ENCODE measurements around the gene DUSP19. TPM values are rescaled to one million over a fixed set of nuclear protein-coding genes. Genes with fewer than 3 reads are reported as not detected.

DUSP19 gene
- total and polyA plus RNA-seq, 2 of the 13 experiments (the other 11 are each of a cell fraction or from before 2014, with no cell fraction given): 1.3 to 1.9 TPM

DNA sequence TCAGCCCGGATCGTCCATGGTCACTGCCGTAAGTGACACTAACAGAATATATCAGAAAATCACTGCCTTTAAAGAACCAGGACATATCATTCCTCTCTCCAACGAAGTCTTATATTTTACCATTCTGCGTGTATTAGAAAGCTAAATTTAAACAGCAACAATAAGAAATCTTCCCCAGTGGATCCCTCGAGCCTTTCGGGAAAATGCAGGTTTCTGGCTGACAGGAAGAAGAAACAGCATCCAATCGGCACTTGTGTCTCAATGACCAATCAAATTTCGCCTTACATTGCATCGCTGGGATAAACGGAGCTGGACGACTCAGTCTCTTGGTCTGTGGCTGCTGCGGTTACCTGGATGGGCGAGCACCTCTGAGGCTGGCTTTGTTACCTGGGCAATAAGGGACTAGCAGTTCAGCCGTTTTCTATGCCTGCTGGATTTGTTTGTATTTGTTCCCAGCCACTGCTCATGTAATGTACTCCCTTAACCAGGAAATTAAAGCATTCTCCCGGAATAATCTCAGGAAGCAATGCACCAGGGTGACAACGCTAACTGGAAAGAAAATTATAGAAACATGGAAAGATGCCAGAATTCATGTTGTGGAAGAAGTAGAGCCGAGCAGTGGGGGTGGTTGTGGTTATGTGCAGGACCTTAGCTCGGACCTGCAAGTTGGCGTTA, at the start of gene DUSP19 (continued):
- TF ChIP-seq, protein P1, sequence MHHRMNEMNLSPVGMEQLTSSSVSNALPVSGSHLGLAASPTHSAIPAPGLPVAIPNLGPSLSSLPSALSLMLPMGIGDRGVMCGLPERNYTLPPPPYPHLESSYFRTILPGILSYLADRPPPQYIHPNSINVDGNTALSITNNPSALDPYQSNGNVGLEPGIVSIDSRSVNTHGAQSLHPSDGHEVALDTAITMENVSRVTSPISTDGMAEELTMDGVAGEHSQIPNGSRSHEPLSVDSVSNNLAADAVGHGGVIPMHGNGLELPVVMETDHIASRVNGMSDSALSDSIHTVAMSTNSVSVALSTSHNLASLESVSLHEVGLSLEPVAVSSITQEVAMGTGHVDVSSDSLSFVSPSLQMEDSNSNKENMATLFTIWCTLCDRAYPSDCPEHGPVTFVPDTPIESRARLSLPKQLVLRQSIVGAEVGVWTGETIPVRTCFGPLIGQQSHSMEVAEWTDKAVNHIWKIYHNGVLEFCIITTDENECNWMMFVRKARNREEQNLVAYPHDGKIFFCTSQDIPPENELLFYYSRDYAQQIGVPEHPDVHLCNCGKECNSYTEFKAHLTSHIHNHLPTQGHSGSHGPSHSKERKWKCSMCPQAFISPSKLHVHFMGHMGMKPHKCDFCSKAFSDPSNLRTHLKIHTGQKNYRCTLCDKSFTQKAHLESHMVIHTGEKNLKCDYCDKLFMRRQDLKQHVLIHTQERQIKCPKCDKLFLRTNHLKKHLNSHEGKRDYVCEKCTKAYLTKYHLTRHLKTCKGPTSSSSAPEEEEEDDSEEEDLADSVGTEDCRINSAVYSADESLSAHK (CRISPR knock-in tag; IDR thresholded peaks at IDR 0.05; ENCODE audit: borderline replicate concordance): no peak
- TF ChIP-seq, protein P2, sequence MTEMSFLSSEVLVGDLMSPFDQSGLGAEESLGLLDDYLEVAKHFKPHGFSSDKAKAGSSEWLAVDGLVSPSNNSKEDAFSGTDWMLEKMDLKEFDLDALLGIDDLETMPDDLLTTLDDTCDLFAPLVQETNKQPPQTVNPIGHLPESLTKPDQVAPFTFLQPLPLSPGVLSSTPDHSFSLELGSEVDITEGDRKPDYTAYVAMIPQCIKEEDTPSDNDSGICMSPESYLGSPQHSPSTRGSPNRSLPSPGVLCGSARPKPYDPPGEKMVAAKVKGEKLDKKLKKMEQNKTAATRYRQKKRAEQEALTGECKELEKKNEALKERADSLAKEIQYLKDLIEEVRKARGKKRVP (CRISPR knock-in tag; IDR thresholded peaks at IDR 0.05): peak in 1 of 2 experiments; percentile 64; a peak in 1 of 4 replicates
- TF ChIP-seq ZNF878 (CRISPR knock-in tag; IDR thresholded peaks at IDR 0.05) (0 out of 2 replicates have a peak, but pooled peaks have one; percentile 41), ZNF337 (CRISPR knock-in tag; IDR thresholded peaks at IDR 0.05; ENCODE audit: borderline replicate concordance, low read depth) (no peak), RBM22 (optimal IDR thresholded peaks at IDR 0.05; ENCODE audit: low read length) (no peak), ZNF7 (CRISPR knock-in tag; IDR thresholded peaks at IDR 0.05) (no peak), ZNF652 (CRISPR knock-in tag; IDR thresholded peaks at IDR 0.05; ENCODE audit: borderline replicate concordance, low read depth) (0 out of 2 replicates have a peak, but pooled peaks have one; percentile 5), SRSF4 (IDR thresholded peaks at IDR 0.05; ENCODE audit: low read depth, low read length, poor library complexity, severe bottlenecking) (no peak), ZNF33B (CRISPR knock-in tag; IDR thresholded peaks at IDR 0.05) (no peak), ATF7 (IDR thresholded peaks at IDR 0.05) (no peak), ATF7 (CRISPR knock-in tag; IDR thresholded peaks at IDR 0.05) (no peak), NFYC (CRISPR knock-in tag; IDR thresholded peaks at IDR 0.05) (peak; percentile 96), YY1 (IDR thresholded peaks at IDR 0.05; ENCODE audit: insufficient read depth, insufficient replicate concordance, low read depth, low read length) (no peak), DPF2 (CRISPR knock-in tag; IDR thresholded peaks at IDR 0.05; ENCODE audit: borderline replicate concordance, low read depth) (no peak), NFYB (CRISPR knock-in tag; IDR thresholded peaks at IDR 0.05) (peak; percentile 93), GATAD1 (CRISPR knock-in tag; IDR thresholded peaks at IDR 0.05) (peak; percentile 37; the same call in 1 of the 2 replicates), PITX1 (CRISPR knock-in tag; IDR thresholded peaks at IDR 0.05) (peak; percentile 85), ARNT2 (CRISPR knock-in tag; IDR thresholded peaks at IDR 0.05; ENCODE audit: low read depth) (peak; percentile 68; the same call in 1 of the 2 replicates), ZNF367 (CRISPR knock-in tag; IDR thresholded peaks at IDR 0.05; ENCODE audit: borderline replicate concordance) (no peak), ZNF101 (CRISPR knock-in tag; IDR thresholded peaks at IDR 0.05; ENCODE audit: borderline replicate concordance, low read depth) (no peak), KDM2A (CRISPR knock-in tag; IDR thresholded peaks at IDR 0.05; ENCODE audit: borderline replicate concordance, low read depth) (peak; percentile 81)
- TF ChIP-seq, protein P3, sequence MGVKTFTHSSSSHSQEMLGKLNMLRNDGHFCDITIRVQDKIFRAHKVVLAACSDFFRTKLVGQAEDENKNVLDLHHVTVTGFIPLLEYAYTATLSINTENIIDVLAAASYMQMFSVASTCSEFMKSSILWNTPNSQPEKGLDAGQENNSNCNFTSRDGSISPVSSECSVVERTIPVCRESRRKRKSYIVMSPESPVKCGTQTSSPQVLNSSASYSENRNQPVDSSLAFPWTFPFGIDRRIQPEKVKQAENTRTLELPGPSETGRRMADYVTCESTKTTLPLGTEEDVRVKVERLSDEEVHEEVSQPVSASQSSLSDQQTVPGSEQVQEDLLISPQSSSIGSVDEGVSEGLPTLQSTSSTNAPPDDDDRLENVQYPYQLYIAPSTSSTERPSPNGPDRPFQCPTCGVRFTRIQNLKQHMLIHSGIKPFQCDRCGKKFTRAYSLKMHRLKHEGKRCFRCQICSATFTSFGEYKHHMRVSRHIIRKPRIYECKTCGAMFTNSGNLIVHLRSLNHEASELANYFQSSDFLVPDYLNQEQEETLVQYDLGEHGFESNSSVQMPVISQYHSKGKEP (CRISPR knock-in tag; IDR thresholded peaks at IDR 0.05): no peak
- TF ChIP-seq, protein P4, sequence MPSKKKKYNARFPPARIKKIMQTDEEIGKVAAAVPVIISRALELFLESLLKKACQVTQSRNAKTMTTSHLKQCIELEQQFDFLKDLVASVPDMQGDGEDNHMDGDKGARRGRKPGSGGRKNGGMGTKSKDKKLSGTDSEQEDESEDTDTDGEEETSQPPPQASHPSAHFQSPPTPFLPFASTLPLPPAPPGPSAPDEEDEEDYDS (CRISPR knock-in tag; IDR thresholded peaks at IDR 0.05): peak; percentile 86
- TF ChIP-seq, protein P5, sequence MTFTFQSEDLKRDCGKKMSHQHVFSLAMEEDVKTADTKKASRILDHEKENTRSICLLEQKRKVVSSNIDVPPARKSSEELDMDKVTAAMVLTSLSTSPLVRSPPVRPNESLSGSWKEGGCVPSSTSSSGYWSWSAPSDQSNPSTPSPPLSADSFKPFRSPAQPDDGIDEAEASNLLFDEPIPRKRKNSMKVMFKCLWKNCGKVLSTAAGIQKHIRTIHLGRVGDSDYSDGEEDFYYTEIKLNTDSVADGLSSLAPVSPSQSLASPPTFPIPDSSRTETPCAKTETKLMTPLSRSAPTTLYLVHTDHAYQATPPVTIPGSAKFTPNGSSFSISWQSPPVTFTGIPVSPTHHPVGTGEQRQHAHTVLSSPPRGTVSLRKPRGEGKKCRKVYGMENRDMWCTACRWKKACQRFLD (CRISPR knock-in tag; IDR thresholded peaks at IDR 0.05; ENCODE audit: borderline replicate concordance): no peak
